ENCODE results near the gene ZDHHC14. TPM values are rescaled to one million over a fixed set of nuclear protein-coding genes. Genes with fewer than 3 reads are reported as not detected.
A peak's percentile ranks its signal among the peaks of the same experiment; 100 is the strongest.

Gene ZDHHC14
- total and polyA plus RNA-seq, 8 donors, result 3.4 to 25.7 (median 7.4) TPM

DNA sequence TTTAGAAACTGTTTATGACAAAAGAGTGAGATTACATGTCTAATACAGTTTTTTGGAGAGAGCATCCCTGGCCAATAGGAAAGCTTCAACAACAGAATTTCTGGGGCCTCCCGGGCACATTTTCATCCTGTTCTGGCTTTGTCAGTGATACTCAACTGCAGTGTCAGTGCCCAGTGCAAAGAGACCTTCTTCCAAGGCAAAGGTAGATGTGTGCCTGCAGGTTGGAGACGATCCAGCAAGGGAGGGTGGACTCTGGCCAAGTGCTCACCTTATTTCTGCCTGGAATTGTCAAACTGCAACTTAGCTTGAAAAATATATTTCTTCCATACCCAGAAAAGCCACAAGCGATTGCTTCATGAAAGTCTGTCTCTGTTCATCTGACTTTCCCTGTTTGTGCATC, 230.4 kb downstream of the ZDHHC14 start:
- WGBS, 5 donors, result 69 to 84% (median 79%) methylated on average over 3 of the region's 3 CpGs
- TF ChIP-seq POLR2AphosphoS5 (IDR thresholded peaks at IDR 0.05) (no peak), POLR2A (IDR thresholded peaks at IDR 0.05) (no peak), EP300 (IDR thresholded peaks at IDR 0.05) (no peak)
- TF ChIP-seq, protein P1, sequence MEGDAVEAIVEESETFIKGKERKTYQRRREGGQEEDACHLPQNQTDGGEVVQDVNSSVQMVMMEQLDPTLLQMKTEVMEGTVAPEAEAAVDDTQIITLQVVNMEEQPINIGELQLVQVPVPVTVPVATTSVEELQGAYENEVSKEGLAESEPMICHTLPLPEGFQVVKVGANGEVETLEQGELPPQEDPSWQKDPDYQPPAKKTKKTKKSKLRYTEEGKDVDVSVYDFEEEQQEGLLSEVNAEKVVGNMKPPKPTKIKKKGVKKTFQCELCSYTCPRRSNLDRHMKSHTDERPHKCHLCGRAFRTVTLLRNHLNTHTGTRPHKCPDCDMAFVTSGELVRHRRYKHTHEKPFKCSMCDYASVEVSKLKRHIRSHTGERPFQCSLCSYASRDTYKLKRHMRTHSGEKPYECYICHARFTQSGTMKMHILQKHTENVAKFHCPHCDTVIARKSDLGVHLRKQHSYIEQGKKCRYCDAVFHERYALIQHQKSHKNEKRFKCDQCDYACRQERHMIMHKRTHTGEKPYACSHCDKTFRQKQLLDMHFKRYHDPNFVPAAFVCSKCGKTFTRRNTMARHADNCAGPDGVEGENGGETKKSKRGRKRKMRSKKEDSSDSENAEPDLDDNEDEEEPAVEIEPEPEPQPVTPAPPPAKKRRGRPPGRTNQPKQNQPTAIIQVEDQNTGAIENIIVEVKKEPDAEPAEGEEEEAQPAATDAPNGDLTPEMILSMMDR (IDR thresholded peaks at IDR 0.05), result no peak
- intact Hi-C loops (cut with DNase I; ENCODE audit: low total_unique reads), result no loop called here

DNA sequence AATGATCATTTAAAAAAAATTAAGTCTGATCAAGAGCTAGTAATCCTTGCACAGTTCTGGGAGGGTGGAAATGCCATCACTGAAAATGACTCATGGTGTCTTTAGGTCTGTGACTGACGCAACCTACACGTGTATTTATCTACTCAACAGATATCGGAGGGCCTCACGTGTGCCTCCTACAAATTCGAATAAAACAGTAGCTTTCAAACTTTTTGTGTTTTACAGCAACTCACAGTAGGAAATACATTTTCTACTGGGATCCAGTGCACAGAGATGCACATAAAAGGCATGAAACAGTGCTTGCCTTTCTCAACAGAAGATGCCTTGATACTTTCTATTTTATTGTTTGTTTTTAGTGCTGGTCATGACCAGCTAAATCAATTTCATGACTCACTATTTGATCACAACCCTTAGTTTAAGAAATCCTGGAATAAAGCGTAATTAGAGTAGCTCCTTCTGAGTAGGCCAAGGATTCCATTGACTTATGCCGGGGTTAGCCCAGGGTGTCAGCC, 232.1 kb downstream of the ZDHHC14 start:
- H3K27me3 ChIP-seq, result no peaks in the 10 kb centered on the region
- no peak for TF ChIP-seq EP300 (IDR thresholded peaks at IDR 0.05)
- no peak for TF ChIP-seq POLR2A (IDR thresholded peaks at IDR 0.05)
- TF ChIP-seq, protein P1 (IDR thresholded peaks at IDR 0.05), result no peak
- no peak for TF ChIP-seq POLR2AphosphoS5 (IDR thresholded peaks at IDR 0.05)
- peak overlapping the region in 4 of 5 donors; percentile 31 to 79 (median 54) for H3K27ac ChIP-seq
- peak in 1 of 2 donors; percentile 28 for DNase-seq
- WGBS, 5 donors, result 46 to 68% (median 57%) methylated on average over 7 of the region's 7 CpGs
- H3K4me3 ChIP-seq, result no peak overlapping the region
- peaks cover 0 to 7% (median 3%) of the 10 kb centered on the region in 4 donors for H3K36me3 ChIP-seq
- intact Hi-C loops (cut with DNase I; ENCODE audit: low total_unique reads), result no loop called here
- peaks cover 0 to 15% (median 4%) of the 10 kb centered on the region in 4 donors for H3K4me1 ChIP-seq
- no peaks in the 10 kb centered on the region for H3K9me3 ChIP-seq

More for the DNA sequence above, 230.4 kb downstream of the ZDHHC14 start:
- peaks cover 0 to 10% (median 4%) of the 10 kb centered on the region in 4 donors for H3K36me3 ChIP-seq
- H3K4me1 ChIP-seq, result peaks cover 0 to 16% (median 4%) of the 10 kb centered on the region in 4 donors
- no peak overlapping the region for H3K4me3 ChIP-seq
- no peaks in the 10 kb centered on the region for H3K9me3 ChIP-seq
- no peaks in the 10 kb centered on the region for H3K27me3 ChIP-seq
- DNase-seq, result no peak
- no peak overlapping the region for H3K27ac ChIP-seq

DNA sequence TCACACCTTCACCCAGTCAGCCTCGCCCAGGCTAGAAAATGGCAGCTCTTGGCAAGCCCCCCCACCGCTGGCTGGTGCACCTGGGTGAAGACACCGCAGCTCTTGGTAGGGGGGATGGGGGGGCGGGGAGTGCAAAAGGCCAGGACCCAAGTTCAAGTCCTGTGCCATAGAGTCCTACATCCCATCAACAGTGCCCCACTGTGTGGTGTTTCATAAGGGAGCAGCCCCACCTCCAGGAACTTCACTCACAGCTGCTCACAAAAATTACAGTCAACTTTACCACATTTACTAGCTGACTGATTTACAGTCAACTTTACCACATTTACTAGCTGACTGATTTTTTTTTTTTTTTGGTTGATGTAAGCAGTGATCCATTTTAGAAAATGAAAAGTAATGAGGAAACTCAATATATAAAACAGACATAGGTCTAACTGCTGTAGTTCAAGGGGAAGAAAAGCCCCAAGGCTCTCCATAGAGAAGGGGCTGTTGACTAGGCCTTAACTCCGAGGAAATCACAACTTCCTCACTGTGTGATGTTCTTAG, 233.1 kb downstream of the ZDHHC14 start:
- TF ChIP-seq, protein P1 (IDR thresholded peaks at IDR 0.05), result no peak
- Histone ChIP-seq H3K4me3 (no peak overlapping the region), H3K9me3 (no peaks in the 10 kb centered on the region), H3K4me1 (peaks cover 0 to 13% (median 4%) of the 10 kb centered on the region in 4 donors), H3K36me3 (no peaks in the 10 kb centered on the region), H3K27ac (peak overlapping the region in 2 of 5 donors; percentile 56 to 79), H3K27me3 (no peaks in the 10 kb centered on the region)
- 85 to 99% (median 91%) methylated on average over 5 of the region's 5 CpGs for WGBS, 5 donors
- intact Hi-C loops (cut with DNase I; ENCODE audit: low total_unique reads), result no loop called here
- peak in 1 of 2 donors; percentile 59 for DNase-seq

DNA sequence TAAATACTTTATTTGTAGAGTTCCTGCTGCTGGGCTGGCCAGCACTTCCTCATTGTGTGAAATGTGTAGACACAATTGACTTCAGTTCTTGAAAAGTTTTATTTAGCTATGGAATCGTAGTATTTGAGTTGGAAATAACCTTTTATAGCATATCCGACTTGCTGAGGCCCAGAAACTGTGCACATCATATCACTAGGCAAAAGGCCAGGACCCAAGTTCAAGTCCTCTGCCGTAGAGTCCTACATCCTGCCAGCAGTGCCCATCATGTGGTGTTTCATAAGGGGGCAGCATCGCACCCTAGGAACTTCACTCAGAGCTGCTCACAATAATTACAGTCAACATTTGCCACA, 234.4 kb downstream of the ZDHHC14 start:
- no peaks in the 10 kb centered on the region for H3K27me3 ChIP-seq
- no peak overlapping the region for H3K27ac ChIP-seq
- peak in 1 of 2 donors; percentile 37 for DNase-seq
- no peaks in the 10 kb centered on the region for H3K36me3 ChIP-seq
- no peak for TF ChIP-seq EP300 (IDR thresholded peaks at IDR 0.05)
- TF ChIP-seq, protein P1 (IDR thresholded peaks at IDR 0.05), result no peak
- no peak for TF ChIP-seq POLR2A (IDR thresholded peaks at IDR 0.05)
- no peak for TF ChIP-seq POLR2AphosphoS5 (IDR thresholded peaks at IDR 0.05)
- H3K9me3 ChIP-seq, result no peaks in the 10 kb centered on the region
- peaks cover 0 to 13% (median 4%) of the 10 kb centered on the region in 4 donors for H3K4me1 ChIP-seq
- intact Hi-C loops (cut with DNase I; ENCODE audit: low total_unique reads), result no loop called here
- WGBS, 5 donors, result 68 to 79% (median 73%) methylated on average over 4 of the region's 4 CpGs
- no peak overlapping the region for H3K4me3 ChIP-seq
